NCI-H1092 treated with DMSO at 0.1 percent for 48 hours (cell line): Measurements from ENCODE around the gene POU6F1.

Experiments used
- DNase-seq: peaks from one replicate; lab custom pipeline; 2025; lab: John Stamatoyannopoulos, UW

Gene POU6F1

GRCh38 chr12:51171884-51172514 lies 45.9 kb downstream of the POU6F1 start:
- DNase-seq = no peak

- DNase-seq = no peak
Observed at GRCh38 chr12:51163795-51164194, 54.1 kb downstream of the POU6F1 start.

DNA sequence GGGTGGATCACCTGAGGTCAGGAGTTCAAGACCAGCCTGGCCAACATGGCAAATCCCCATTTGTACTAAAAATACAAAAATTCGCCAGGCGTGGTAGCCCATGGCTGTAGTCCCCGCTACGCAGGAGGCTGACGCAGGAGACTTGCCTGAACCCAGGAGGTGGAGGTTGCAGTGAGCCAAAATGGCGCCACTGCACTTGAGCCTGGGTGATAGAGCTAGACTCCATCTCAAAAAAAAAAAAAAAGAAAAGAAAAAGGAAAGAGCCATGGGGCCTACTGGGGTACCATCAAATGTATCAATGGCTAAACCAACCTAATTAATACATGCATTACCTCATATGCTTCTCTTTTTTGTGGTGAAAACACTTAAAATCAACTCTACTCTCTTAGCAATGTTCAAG lies 55.6 kb downstream of the POU6F1 start:
- no peak for DNase-seq

GRCh38 chr12:51160814-51161459 lies 56.9 kb downstream of the POU6F1 start:
- no peak for DNase-seq

DNA sequence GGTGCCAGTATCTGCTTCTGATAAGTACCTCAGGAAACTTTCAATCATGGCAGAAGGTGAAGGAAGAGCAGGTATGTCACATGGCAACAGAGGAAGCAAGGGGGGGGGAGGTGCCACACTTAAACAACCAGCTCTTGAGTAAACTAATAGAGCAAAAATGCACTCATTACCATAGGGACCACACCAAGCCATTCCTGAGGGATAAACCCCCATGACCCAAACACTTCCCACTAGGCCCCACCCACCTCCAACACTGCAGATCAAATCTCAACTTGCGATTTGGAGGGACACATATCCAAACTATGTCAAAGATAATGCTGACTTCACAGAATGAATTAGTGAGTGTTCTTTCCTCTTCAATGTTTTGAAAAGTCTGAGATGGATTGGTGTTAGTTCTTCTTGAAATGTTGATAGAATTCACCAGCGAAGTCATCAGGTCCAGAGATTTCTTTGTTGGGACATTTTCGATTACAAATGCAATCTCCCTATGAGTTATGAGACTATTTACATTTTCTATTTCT lies 61.6 kb downstream of the POU6F1 start:
- DNase-seq = no peak

DNA sequence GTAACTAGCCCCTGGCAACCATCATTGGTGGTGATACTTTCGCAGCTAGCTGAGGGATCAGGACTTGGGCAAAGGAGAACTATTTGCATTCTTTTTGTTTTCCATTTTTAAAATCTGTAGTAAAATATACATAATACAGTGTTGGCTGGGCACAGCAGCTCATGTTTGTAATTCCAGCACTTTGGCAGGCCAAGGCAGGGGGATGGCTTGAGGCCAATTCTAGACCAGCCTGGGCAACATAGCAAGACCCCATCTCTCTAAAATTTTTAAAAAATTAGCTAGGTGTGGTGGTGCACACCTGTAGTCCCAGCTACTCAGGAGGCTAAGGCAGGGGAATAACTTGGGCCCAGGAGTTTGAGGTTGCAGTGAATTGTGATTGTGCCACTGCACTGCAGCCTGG lies 64.9 kb downstream of the POU6F1 start:
- DNase-seq = no peak

DNA sequence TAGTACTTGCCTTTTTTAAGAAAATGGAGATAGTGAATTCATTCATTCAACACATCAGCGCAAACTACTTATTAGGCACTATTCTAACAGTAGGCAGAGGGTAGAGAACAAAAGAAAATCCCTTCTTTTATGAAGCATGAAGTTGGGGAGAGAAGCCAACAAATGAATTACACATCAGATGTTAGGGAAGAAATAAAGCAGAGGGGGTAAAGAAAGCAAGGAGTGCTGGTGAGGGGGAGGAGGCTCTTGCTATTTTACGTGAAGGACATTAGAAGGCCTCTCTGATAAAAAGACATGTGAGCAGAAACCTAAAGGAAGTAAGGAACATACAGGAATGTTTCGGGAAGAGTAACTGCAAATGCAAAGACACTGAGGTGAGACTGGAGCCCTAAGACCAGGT lies 67.1 kb downstream of the POU6F1 start:
- no peak for DNase-seq

GRCh38 chr12:51147309-51147708 lies 70.6 kb downstream of the POU6F1 start:
- DNase-seq = no peak

- no peak for DNase-seq
Observed at GRCh38 chr12:51139292-51139844, 78.5 kb downstream of the POU6F1 start.
